HG03175 (cell line): ENCODE data around the gene TMC2.

Source experiments
- ATAC-seq: cut with Tn5 transposase; IDR thresholded peaks from one replicate; pipeline ENCODE4 v1.9.1; 2021; ENCODE audit warnings: mild to moderate bottlenecking, moderate library complexity; ENCODE audit not compliant: unreplicated experiment

Gene TMC2

DNA sequence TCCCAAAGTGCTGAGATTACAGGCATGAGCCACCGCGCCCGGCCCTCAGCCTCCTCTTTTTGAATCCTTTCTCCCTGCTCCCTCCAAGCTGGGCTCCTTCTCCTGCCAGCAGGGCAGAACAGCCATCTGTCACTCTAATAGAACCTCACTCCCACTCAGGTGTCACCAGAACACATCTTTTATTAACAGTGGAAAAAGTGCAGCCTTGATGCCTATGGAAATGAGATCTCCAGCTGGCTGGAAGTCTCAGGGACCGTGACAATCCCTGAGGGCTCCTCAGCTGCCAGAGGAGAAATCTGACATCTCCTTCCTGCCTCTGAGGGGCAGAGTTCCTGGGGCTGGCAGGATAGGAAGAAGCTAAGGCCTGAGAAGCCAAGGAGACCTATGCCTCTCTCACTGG, 28.0 kb downstream of the TMC2 start:
- no peak for ATAC-seq

DNA sequence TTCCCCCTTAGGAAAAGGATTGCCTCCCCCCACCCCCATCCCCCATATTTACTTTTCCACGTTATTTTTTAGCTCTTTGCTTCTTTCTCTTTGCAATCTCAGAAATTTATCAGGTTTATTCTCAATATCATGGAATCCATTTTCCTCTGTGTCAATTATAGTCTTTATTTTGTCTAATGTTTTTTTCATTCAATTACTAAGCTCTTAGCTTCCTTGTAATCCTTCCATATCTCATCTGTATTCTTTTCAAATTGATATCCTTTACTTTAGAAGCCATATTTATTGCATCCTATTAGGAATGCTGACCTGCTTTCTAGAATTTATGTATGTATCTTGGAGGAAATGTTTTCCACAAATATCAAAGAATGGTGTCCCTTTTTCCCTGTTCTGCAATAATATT, 39.3 kb downstream of the TMC2 start:
- ATAC-seq, result no peak

DNA sequence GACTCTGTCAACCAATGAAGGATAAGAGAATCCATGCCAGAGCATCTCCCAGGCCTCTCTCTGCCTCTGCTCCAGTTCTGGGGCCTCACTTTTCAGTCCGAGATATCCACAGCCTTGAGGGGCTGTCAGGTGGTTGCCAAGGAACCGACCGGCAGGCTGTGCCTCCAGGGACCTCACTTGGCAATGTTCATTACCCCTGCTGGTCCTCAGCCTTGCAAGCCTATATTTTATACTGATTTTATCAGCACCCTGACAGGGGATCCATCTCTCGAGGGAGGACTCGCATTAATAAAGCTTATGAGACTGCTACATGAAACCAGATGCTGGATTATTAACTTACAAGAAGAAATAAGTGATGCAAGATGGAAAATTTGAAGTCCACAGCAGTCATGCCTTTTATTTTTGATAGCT, 39.9 kb downstream of the TMC2 start:
- ATAC-seq, result no peak

GRCh38 chr20:2578475-2579192, 42.3 kb downstream of the TMC2 start:
- ATAC-seq, result no peak

DNA sequence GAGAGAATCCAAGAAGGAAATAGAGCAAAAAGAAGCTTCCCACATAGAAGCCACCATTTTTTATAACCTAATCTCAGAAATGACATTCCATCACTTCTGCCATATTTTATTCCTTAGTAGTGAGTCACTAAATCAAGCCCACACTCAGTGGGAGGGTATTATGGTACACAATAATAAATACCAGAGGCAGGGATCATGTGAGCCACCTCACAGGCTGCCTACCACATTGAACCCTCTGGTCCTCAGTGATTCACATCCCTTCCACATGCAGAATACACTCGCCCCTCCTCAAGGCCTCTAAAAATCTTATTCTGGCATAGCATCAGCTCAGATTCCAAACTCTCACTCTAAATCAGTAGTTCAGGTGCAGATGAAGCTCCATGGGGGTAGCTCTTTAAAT, 49.4 kb downstream of the TMC2 start:
- no peak for ATAC-seq

GRCh38 chr20:2593756-2594155, 57.4 kb downstream of the TMC2 start:
- no peak for ATAC-seq

DNA sequence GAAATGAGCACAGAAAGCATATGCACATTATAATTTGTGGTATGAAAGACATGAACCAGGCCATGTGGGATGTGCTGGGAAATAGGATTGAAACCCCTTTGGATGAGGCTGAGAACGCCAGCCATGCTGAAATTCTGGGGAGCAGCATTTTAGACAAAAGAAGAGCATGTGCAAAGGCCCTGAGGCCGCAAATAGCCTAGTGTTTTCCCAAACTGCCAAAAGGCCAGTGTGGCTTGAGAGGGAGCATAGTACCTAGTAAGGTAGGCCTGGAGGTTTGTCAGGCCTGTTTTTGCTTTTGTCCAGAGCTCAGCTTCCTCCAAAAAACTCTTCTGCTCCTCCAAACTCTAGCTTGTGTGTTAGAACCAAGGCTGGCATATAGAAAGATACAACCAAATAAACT, 58.7 kb downstream of the TMC2 start:
- ATAC-seq, result no peak

DNA sequence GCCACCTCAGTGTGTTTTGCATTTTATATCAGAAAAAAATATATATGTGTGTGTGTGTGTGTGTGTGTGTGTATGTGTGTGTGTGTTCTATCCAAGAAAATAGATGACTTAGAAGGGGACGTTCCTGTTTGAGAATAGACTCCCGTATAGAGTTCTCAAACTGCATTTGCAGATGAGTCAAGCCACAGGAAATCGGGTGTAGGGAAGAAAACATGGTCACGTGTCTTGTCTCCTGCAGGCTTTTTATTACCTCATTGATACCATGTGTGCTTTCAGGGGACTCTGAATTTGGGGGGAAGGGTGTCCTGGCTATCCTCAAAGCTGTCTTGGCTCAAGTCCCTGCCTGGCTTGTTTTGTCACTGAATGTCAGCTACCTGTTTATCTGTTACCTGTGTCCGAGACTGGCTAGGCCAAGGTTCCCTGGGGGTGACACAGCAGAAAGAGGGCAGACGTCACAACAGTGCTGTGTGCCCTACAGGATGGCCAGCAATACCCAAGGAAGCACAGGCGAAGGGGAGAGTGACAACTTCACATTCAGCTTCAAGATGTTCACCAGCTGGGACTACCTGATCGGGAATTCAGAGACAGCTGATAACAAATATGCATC, 60.4 kb downstream of the TMC2 start:
- ATAC-seq, result no peak

- ATAC-seq, result no peak
Measured at GRCh38 chr20:2599288-2600006, 63.1 kb downstream of the TMC2 start.

DNA sequence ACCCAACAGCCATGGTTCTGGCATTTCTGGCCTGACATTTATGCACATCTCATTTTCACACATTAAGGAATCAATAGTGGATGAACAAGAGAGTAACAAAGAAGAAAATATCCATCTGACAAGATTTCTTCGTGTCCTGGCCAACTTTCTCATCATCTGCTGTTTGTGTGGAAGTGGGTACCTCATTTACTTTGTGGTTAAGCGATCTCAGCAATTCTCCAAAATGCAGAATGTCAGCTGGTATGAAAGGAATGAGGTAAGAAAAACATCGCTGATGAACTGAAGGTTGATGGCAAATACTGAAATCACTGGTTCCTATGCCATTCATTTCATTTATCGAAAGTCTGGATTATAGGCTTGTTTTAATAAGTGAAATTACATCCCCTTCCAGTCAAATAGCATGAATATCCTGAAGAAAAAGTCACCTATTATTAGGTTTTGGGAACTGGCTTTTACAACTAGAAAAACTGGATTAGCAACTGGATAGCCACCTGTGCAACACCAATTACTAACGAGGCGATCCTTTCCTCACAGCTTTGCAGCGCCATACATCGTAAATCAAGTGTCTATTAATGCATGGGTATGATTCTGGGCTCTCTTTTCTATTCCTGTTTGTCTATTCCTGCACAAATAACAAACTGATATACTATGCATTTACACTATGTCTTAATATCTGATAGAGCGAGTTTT, 65.8 kb downstream of the TMC2 start:
- ATAC-seq, result no peak

DNA sequence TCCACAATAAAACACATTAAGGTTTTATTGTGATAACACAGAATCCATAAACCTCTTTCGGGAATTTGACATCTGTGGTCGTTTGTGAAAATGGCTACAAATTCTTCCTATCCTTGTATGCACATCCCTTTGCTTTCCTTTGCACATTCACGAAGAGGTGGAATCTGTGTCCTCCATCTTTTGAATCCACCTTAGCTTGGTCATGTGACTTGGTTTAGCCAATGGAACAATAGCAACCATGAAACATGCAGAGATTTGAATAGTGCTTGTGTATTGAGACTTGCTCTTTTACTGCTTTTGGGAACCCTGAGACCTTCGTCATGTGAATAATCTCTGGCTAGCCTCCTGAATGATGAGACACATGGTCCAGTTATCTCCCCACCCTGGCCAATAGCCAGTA, 66.4 kb downstream of the TMC2 start:
- no peak for ATAC-seq

DNA sequence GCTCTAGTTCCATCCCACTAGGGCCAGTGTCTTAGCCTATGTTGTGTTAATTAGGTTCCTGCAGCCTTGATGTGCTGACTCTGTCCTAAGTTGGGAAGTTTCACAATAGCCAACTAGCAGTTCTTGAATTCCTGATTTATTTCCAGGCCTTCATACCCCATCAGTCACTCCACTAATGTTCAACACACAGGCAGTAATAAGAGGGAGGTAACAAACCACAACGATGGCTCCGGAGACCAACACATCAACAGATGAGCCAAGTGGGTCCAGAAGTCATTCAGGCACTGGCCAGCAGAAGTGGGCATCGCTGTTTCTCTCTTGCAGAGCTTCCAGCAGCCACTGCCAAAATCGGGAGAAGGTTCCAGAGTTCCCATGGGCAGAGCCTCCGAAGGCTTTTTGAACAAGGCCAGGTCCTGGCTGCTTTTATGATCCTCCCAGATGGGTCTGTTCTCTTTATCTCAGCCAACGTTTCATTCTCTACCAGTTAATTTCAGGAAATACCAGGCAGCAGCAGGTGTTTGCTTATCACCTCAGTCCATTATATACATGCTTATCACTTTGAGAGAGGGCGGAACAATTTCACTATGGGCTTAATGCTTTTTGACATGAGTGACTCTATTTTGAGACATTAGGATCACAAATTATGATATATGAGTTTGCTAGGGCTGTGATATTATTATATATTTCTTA, 67.6 kb downstream of the TMC2 start:
- ATAC-seq, result no peak

DNA sequence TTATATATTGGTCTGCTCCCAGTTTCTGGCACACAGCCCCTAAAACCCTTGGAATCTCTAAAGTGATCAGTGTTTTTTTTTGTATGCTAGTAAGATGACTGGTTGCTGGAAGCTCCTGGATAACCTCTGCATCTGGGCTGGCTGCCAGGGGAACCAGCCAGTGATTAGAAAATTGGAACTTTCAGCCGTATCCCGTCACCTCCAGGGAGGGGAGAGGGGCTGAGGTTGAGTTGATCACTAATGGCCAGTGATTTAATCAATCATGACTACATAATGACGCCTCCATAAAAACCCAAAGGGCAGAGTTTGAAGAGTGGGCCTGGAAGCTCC, 68.1 kb downstream of the TMC2 start:
- ATAC-seq, result no peak

DNA sequence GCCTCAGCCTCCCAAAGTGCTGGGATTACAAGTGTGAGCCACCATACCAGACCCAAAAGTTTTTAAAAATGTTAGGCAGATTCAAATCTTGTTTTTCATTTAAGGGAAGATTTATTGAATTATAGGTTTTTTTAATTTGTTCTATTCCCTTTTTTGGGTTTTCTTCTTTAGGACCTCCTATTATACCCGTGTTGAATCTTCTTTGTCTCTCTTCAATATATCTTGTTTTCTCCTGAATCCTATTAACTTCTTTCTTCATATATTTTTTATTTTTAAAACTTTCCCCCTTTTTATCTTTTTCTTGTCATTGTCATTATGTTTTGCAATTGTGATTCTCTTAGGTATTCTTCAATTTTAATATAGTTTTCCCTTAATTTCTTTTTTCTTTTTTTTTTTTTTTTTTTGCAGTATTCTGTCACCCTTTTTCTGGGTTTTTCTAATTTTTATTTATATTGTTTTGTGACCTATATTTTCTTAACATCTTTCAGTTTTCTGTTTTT, 70.2 kb downstream of the TMC2 start:
- ATAC-seq, result no peak

DNA sequence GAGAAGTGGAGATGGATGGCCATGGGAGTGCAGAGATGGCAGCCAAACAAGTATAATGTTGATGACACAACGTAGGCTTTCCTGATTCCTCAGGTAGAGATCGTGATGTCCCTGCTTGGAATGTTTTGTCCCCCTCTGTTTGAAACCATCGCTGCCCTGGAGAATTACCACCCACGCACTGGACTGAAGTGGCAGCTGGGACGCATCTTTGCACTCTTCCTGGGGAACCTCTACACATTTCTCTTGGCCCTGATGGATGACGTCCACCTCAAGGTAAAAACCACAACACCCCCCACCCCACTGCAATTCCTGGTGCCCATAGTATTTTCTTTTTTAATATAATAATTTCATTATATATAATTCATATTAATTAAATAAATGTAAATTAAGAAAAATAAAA, 74.0 kb downstream of the TMC2 start:
- ATAC-seq, result no peak

DNA sequence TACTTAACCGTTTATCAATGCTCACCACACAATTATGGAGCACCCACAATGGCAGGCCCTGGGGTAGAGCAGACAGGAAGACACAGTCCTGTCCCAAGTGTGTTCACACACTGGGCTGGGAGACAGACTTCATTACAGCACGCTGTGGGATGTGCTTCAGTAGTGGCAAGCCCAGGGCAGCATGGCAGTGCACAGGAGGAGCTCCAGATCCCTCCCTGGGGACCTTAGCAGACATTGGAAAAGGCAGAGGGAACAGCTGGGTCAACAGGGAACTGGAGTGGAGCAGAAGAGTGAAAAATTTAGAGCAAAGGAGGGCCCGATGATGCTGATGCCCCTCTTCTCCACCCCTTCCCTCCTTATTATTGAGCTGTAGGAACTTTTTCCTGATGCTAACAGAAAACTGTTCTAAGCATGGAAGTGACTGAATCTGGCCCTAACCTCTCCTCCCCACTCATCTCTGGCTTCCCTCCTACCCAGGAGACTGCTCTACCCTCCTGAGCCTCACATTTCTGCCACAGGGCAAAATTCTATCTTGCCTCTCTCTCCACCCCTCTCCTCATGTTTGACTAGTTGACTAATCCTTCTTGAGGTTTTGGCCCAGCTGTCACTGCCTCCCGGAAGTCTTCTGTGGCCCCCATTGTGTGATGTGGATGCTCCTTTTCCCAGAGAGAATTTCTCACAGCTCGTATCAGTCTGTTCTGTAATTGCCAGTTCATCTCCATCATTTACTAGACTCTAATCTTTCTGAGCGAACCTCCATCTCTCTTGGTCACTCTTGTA, 74.8 kb downstream of the TMC2 start:
- no peak for ATAC-seq

DNA sequence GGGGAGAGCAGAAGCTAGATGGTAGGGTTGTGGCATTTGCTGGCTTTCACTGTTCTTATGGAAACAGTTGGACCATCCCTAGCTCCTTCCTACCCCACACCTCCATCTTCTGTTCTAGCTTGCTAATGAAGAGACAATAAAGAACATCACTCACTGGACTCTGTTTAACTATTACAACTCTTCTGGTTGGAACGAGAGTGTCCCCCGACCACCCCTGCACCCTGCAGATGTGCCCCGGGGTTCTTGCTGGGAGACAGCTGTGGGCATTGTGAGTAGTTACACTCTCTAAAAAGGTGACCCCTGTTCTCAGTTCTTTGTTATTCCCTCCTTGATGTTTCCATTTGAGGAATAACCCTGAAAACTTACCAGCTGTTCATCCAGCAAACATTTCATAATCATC, 75.7 kb downstream of the TMC2 start:
- no peak for ATAC-seq

DNA sequence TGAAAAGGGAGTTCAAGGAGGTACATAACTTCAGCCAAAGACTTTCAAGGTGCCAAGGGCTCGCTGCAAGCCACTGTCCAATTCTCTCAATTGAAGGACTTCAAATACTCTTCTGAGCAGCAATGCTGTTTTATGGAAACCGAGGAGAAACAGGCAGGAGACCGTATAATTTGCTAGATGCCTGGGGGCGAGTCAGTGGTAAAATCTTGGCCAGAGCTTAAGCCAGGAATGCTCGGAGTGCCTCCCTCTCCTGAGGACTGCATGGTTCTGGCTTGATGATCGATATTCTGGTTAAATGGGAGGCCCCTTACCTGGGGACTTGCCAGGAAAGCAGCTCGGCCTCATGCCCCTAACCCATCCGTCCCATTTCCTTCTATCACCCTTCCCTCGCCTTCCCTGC, 80.3 kb downstream of the TMC2 start:
- ATAC-seq, result no peak

DNA sequence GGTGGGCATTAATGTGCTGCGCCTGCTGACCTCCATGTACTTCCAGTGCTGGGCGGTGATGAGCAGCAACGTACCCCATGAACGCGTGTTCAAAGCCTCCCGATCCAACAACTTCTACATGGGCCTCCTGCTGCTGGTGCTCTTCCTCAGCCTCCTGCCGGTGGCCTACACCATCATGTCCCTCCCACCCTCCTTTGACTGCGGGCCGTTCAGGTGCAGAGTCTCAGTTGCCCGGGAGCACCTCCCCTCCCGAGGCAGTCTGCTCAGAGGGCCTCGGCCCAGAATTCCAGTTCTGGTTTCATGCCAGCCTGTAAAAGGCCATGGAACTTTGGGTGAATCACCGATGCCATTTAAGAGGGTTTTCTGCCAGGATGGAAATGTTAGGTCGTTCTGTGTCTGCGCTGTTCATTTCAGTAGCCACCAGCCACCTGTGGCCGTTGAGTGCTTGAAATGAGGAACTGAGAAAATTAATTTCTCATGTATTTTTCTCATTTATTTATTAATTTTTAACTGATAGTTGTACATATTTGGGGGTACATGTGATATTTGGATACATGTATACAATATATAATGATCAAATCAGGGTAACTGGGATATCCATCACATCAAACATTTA, 80.8 kb downstream of the TMC2 start:
- ATAC-seq, result no peak

GRCh38 chr20:2618815-2619214, 82.4 kb downstream of the TMC2 start:
- ATAC-seq, result no peak
